ENCODE results near the gene LARGE1. TPM values are rescaled to one million over a fixed set of nuclear protein-coding genes. Genes with fewer than 3 reads are reported as not detected.
A peak's percentile ranks its signal among the peaks of the same experiment; 100 is the strongest.

LARGE1 gene
- total and polyA plus RNA-seq, 11 donors, result 31.2 to 211 (median 129) TPM

- TF ChIP-seq POLR2A (IDR thresholded peaks at IDR 0.05) (no peak), CTCF (IDR thresholded peaks at IDR 0.05) (no peak)
- no peak for DNase-seq
- intact Hi-C loops (cut with DNase I), result no loop called here
- WGBS, 4 donors, result 89 to 92% (median 91%) methylated on average over 13 of the region's 13 CpGs
- ATAC-seq, result no peak
- no peaks in the 10 kb centered on the region for H3K36me3 ChIP-seq
- no peak overlapping the region for H3K27ac ChIP-seq
- no peaks in the 10 kb centered on the region for H3K27me3 ChIP-seq
- H3K4me1 ChIP-seq, result peaks cover 0 to 68% (median 24%) of the 10 kb centered on the region in 12 donors
- H3K4me3 ChIP-seq, result no peak overlapping the region
- no peaks in the 10 kb centered on the region for H3K9me3 ChIP-seq
Observed at GRCh38 chr22:33887173-33887572, 33.1 kb downstream of the LARGE1 start.

- intact Hi-C loops (cut with DNase I), result no loop called here
- TF ChIP-seq CTCF (IDR thresholded peaks at IDR 0.05) (no peak), POLR2A (IDR thresholded peaks at IDR 0.05) (no peak)
- peaks cover 0 to 64% (median 24%) of the 10 kb centered on the region in 12 donors for H3K4me1 ChIP-seq
- 86 to 90% (median 88%) methylated on average over 5 of the region's 5 CpGs for WGBS, 4 donors
- DNase-seq (no peak), ATAC-seq (no peak)
- no peaks in the 10 kb centered on the region for H3K9me3 ChIP-seq
- no peak overlapping the region for H3K4me3 ChIP-seq
- H3K36me3 ChIP-seq, result no peaks in the 10 kb centered on the region
- H3K27me3 ChIP-seq, result no peaks in the 10 kb centered on the region
- H3K27ac ChIP-seq, result no peak overlapping the region
Observed at GRCh38 chr22:33886696-33887095, 33.6 kb downstream of the LARGE1 start.

GRCh38 chr22:33884829-33885228 is 35.4 kb downstream of the LARGE1 start:
- ATAC-seq (peak in 3 of 4 donors; percentile 26 to 31 (median 27)), DNase-seq (no peak)
- 81 to 87% (median 84%) methylated on average over 7 of the region's 7 CpGs for WGBS, 4 donors
- Histone ChIP-seq H3K4me1 (peaks cover 0 to 64% (median 19%) of the 10 kb centered on the region in 12 donors), H3K36me3 (no peaks in the 10 kb centered on the region), H3K9me3 (no peaks in the 10 kb centered on the region), H3K27ac (peak overlapping the region in 8 of 12 donors; percentile 49 to 75 (median 65)), H3K4me3 (no peak overlapping the region), H3K27me3 (no peaks in the 10 kb centered on the region)
- no peak for TF ChIP-seq POLR2A (IDR thresholded peaks at IDR 0.05)
- no peak for TF ChIP-seq CTCF (IDR thresholded peaks at IDR 0.05)
- intact Hi-C loops (cut with DNase I), result no loop called here

GRCh38 chr22:33883961-33884808 is 36.1 kb downstream of the LARGE1 start:
- Histone ChIP-seq H3K9me3 (no peaks in the 10 kb centered on the region), H3K36me3 (no peaks in the 10 kb centered on the region), H3K4me3 (no peak overlapping the region), H3K27me3 (no peaks in the 10 kb centered on the region), H3K27ac (peak overlapping the region in 10 of 12 donors; percentile 23 to 75 (median 64)), H3K4me1 (peaks cover 0 to 57% (median 13%) of the 10 kb centered on the region in 12 donors)
- intact Hi-C loops (cut with DNase I), result no loop called here
- 55 to 61% (median 59%) methylated on average over 19 of the region's 19 CpGs for WGBS, 4 donors
- ATAC-seq, result peak; percentile 41 to 78 (median 58)
- peak in 4 of 5 donors; percentile 43 to 53 (median 44) for DNase-seq
- TF ChIP-seq CTCF (IDR thresholded peaks at IDR 0.05) (no peak), POLR2A (IDR thresholded peaks at IDR 0.05) (no peak)
